IMR-90 (cell line): ENCODE results near the gene STAT6. TPM values are rescaled to one million over a fixed set of nuclear protein-coding genes. Genes with fewer than 3 reads are reported as not detected.

Experiments
- ATAC-seq: fragments of 200-7000 bp; cut with Tn5 transposase; 2 replicates; pipeline ENCODE4 v1.9.1; 2020; ENCODE audit warnings: low read depth, mild to moderate bottlenecking, moderate library complexity
- BruUV-seq: library from RNA; stranded (reverse); fragments of 400-500 nt; replicated peaks from 2 replicates; lab custom pipeline; 2021; lab: Mats Ljungman, UMichigan
- CTCF ChIA-PET: fragments of 300-600 bp; formaldehyde crosslinking; extraction: SDS; loops from one replicate; lab custom pipeline; 2021; ENCODE audit warnings: antibody characterized with exemption; lab: Yijun Ruan, JAX
- POLR2A ChIA-PET: fragments of 300-600 bp; sonication (Branson Sonifier 250); formaldehyde crosslinking; loops from one replicate; lab custom pipeline; 2022; ENCODE audit warnings: antibody characterized with exemption; ENCODE audit not compliant: unreplicated experiment; lab: Charles Lee
- DNase-seq: peaks from one replicate; pipeline ENCODE4 v3.0.0; 2013
- H2AFZ ChIP-seq: replicated peaks from 2 replicates; pipeline ENCODE3; 2013; ENCODE audit warnings: low read length, mild to moderate bottlenecking; ENCODE audit not compliant: poor library complexity
- H2AK5ac ChIP-seq: 2 replicates; pipeline ENCODE4 v1.6.1; 2013; ENCODE audit warnings: low read depth, low read length, inconsistent platforms
- H2AK9ac ChIP-seq: replicated peaks from 2 replicates; pipeline ENCODE3; 2013; ENCODE audit warnings: mild to moderate bottlenecking, low read depth, low read length, moderate library complexity; ENCODE audit not compliant: poor library complexity
- H2BK120ac ChIP-seq: 2 replicates; pipeline ENCODE4 v1.6.1; 2013; ENCODE audit warnings: low read depth, low read length, inconsistent platforms
- H2BK15ac ChIP-seq: 3 replicates; pipeline ENCODE4 v1.6.1; 2013; ENCODE audit warnings: low read depth, low read length, inconsistent platforms
- H2BK20ac ChIP-seq: 2 replicates; pipeline ENCODE4 v1.6.1; 2013; ENCODE audit warnings: low read depth, mild to moderate bottlenecking, inconsistent platforms, low read length, moderate library complexity
- H2BK5ac ChIP-seq: 2 replicates; pipeline ENCODE4 v1.6.1; 2013; ENCODE audit warnings: mild to moderate bottlenecking, low read depth, low read length, inconsistent platforms; ENCODE audit not compliant: poor library complexity, severe bottlenecking
- H3K14ac ChIP-seq: replicated peaks from 2 replicates; pipeline ENCODE4 v1.6.1; 2013; ENCODE audit warnings: low read depth, low read length, inconsistent platforms
- H3K18ac ChIP-seq: 2 replicates; pipeline ENCODE4 v1.6.1; 2013; ENCODE audit warnings: low read depth, low read length, control low read depth
- H3K23ac ChIP-seq: 2 replicates; pipeline ENCODE4 v1.6.1; 2013; ENCODE audit warnings: low read depth, low read length, inconsistent platforms
- H3K27ac ChIP-seq: 2 replicates; pipeline ENCODE4 v1.5.1; 2013; ENCODE audit warnings: mild to moderate bottlenecking, control low read depth, low read length; ENCODE audit not compliant: insufficient read depth
- H3K27me3 ChIP-seq: 2 replicates; pipeline ENCODE4 v1.6.1; 2013; ENCODE audit warnings: low read length; ENCODE audit not compliant: control insufficient read depth, insufficient read depth
- H3K36me3 ChIP-seq: 2 replicates; pipeline ENCODE4 v1.6.1; 2013; ENCODE audit warnings: low read length, mixed read lengths; ENCODE audit not compliant: control insufficient read depth, insufficient read depth
- H3K4ac ChIP-seq: 2 replicates; pipeline ENCODE4 v1.6.1; 2013; ENCODE audit warnings: low read depth, low read length, inconsistent platforms
- H3K4me1 ChIP-seq: 2 replicates; pipeline ENCODE4 v1.6.1; 2013; ENCODE audit warnings: low read length, mixed read lengths; ENCODE audit not compliant: control insufficient read depth, insufficient read depth
- H3K4me2 ChIP-seq: 2 replicates; pipeline ENCODE4 v1.6.1; 2013; ENCODE audit warnings: low read depth, mild to moderate bottlenecking, control low read depth, low read length, moderate library complexity
- H3K4me3 ChIP-seq: 2 replicates; pipeline ENCODE4 v1.5.1; 2013; ENCODE audit warnings: low read depth, mild to moderate bottlenecking, control low read depth, low read length, moderate library complexity; ENCODE audit not compliant: insufficient read depth
- H3K56ac ChIP-seq: 2 replicates; pipeline ENCODE4 v1.6.1; 2013; ENCODE audit warnings: low read length, inconsistent platforms; ENCODE audit not compliant: insufficient read depth; ENCODE audit errors: extremely low read depth
- H3K79me1 ChIP-seq, 2 experiments: 2 replicates each; pipeline ENCODE4 v1.6.1; 2013; ENCODE audit warnings: low read length in 2 of 2, inconsistent platforms in 1 of 2, low read depth in 1 of 2
- H3K9ac ChIP-seq: 2 replicates; pipeline ENCODE4 v1.6.1; 2013; ENCODE audit warnings: low read depth, low read length, control low read depth
- H3K9me1 ChIP-seq: 2 replicates; pipeline ENCODE4 v1.6.1; 2013; ENCODE audit warnings: low read length, inconsistent platforms; ENCODE audit not compliant: insufficient read depth
- H3K9me3 ChIP-seq: 2 replicates; pipeline ENCODE4 v1.6.1; 2013; ENCODE audit warnings: low read length; ENCODE audit not compliant: control insufficient read depth, insufficient read depth
- H4K20me1 ChIP-seq: 2 replicates; pipeline ENCODE4 v1.6.1; 2013; ENCODE audit warnings: low read length, inconsistent platforms; ENCODE audit not compliant: insufficient read depth
- H4K5ac ChIP-seq: 2 replicates; pipeline ENCODE4 v1.6.1; 2013; ENCODE audit warnings: mild to moderate bottlenecking, low read depth, low read length, control low read depth
- H4K8ac ChIP-seq, 2 experiments: 2 replicates each; pipeline ENCODE4 v1.6.1; 2013; ENCODE audit warnings: low read depth in 2 of 2, low read length in 2 of 2, control low read depth in 1 of 2, inconsistent platforms in 1 of 2
- H4K91ac ChIP-seq: 2 replicates; pipeline ENCODE4 v1.6.1; 2013; ENCODE audit warnings: low read depth, low read length, inconsistent platforms; ENCODE audit not compliant: insufficient read depth
- BHLHE40 ChIP-seq: fragments of 150-350 bp; IDR thresholded peaks from 2 replicates; pipeline ENCODE4 v1.6.1; 2016; ENCODE audit warnings: mild to moderate bottlenecking, low read depth, low read length
- CTCF ChIP-seq: conservative IDR thresholded peaks from 2 replicates; pipeline ENCODE4 v1.5.1; 2012; ENCODE audit warnings: mild to moderate bottlenecking, low read depth, low read length, improper control_type of control experiment
- ELK1 ChIP-seq: fragments of 150-350 bp; IDR thresholded peaks from 2 replicates; pipeline ENCODE4 v1.6.1; 2016; ENCODE audit warnings: low read depth, mild to moderate bottlenecking, low read length, moderate library complexity, borderline replicate concordance
- FOS ChIP-seq: fragments of 150-350 bp; IDR thresholded peaks from 2 replicates; pipeline ENCODE4 v1.6.1; 2016; ENCODE audit warnings: low read depth, low read length
- MAZ ChIP-seq: IDR thresholded peaks from 2 replicates; pipeline ENCODE4 v1.6.1; 2012; ENCODE audit warnings: low read depth, mild to moderate bottlenecking, low read length, improper control_type of control experiment, moderate library complexity, borderline replicate concordance
- NFE2L2 ChIP-seq: fragments of 150-350 bp; IDR thresholded peaks from 2 replicates; pipeline ENCODE4 v1.6.1; 2016; ENCODE audit warnings: low read depth, mild to moderate bottlenecking, low read length
- POLR2A ChIP-seq: IDR thresholded peaks from 2 replicates; pipeline ENCODE4 v1.6.1; 2012; ENCODE audit warnings: mild to moderate bottlenecking, low read depth, low read length
- RAD21 ChIP-seq: IDR thresholded peaks from 2 replicates; pipeline ENCODE4 v1.6.1; 2012; ENCODE audit warnings: low read length, improper control_type of control experiment
- RCOR1 ChIP-seq: IDR thresholded peaks from 2 replicates; pipeline ENCODE4 v1.6.1; 2012; ENCODE audit warnings: mild to moderate bottlenecking, low read length, improper control_type of control experiment; ENCODE audit not compliant: insufficient replicate concordance
- USF2 ChIP-seq: fragments of 150-350 bp; IDR thresholded peaks from 2 replicates; pipeline ENCODE4 v1.6.1; 2017; ENCODE audit warnings: mild to moderate bottlenecking, antibody characterized with exemption, low read length, low read depth
- WGBS, 2 experiments: methylation state at CpG; one replicate each; pipeline versions ENCODE4 v1.1.5 to v1.1.7; 2013; ENCODE audit warnings: missing lambda C conversion rate in 2 of 2; ENCODE audit not compliant: insufficient read length in 1 of 2; ENCODE audit errors: extremely low coverage in 2 of 2; 5-methylcytosine and 5-hydroxymethylcytosine counted together
- dilution Hi-C: fragments of 300-500 bp; cut with HindIII; formaldehyde crosslinking; loops from one replicate; pipeline ENCODE4 v1.14.3; 2018; ENCODE audit warnings: low sequenced_read_pairs; ENCODE audit not compliant: unreplicated experiment
- in situ Hi-C: fragments of 300-500 bp; cut with MboI; formaldehyde crosslinking; loops from 3 replicates; pipeline ENCODE4 v1.14.3; 2019; ENCODE audit warnings: low sequenced_read_pairs, inconsistent platforms, mixed read lengths
- intact Hi-C: fragments of 100-400 bp; cut with micrococcal nuclease; formaldehyde crosslinking; loops from 2 replicates; pipeline ENCODE4 v1.10.0; 2022
- polyA plus RNA-seq, 3 experiments: library from polyadenylated mRNA; depleted of rRNA; stranded (reverse); fragments of >200 nt; gene quantifications; 2 replicates each; pipeline ENCODE4 v1.2.3, GENCODE V29; 2012; ENCODE audit warnings: low replicate concordance in 1 of 3
- total RNA-seq: library from RNA; depleted of rRNA; stranded (reverse); fragments of >200 nt; gene quantifications from 2 replicates; pipeline ENCODE4 v1.2.3, GENCODE V29; 2012

The STAT6 gene
- total and polyA plus RNA-seq, 2 of the 4 experiments (the other 2 are of a cell fraction): 43.4 to 96.9 TPM

GRCh38 chr12:57105011-57105753, 6.0 kb downstream of the STAT6 start:
- peaks cover 14% of the 10 kb centered on the region for H3K9me1 ChIP-seq
- no peak overlapping the region for H4K91ac ChIP-seq
- no peaks in the 10 kb centered on the region for H3K9me3 ChIP-seq
- no peak overlapping the region for H3K4ac ChIP-seq
- ATAC-seq (no peak), DNase-seq (no peak)
- no peak overlapping the region for H4K8ac ChIP-seq
- no peak overlapping the region for H4K5ac ChIP-seq
- H3K36me3 ChIP-seq: peaks cover 48% of the 10 kb centered on the region
- H4K20me1 ChIP-seq: peaks cover 18% of the 10 kb centered on the region; the same call in 1 of the 2 replicates
- H2BK5ac ChIP-seq: no peak overlapping the region
- in situ Hi-C loops (no loop called here), dilution Hi-C loops (no loop called here), intact Hi-C loops (no loop called here)
- no peak overlapping the region for H2BK15ac ChIP-seq
- no TSS peak for BruUV-seq
- WGBS, 2 experiments: 88% methylated on average over 5 of the region's 14 CpGs; no CpG with 5 or more reads in 1 of the 2 experiments
- no peaks in the 10 kb centered on the region for H3K27me3 ChIP-seq
- CTCF ChIA-PET: no interaction called here
- H2BK120ac ChIP-seq: no peak overlapping the region
- no peak overlapping the region for H3K27ac ChIP-seq
- no peak overlapping the region for H3K23ac ChIP-seq
- H2AK9ac ChIP-seq: peak overlapping the region; percentile 26
- no peak overlapping the region for H3K9ac ChIP-seq
- peaks cover 18 to 46% of the 10 kb centered on the region in 2 experiments for H3K79me1 ChIP-seq
- POLR2A ChIA-PET: interaction anchor here (1.4 kb wide), 1 partner anchor 11 kb away, joined by 4 read pairs; no protein-coding TSS in a partner anchor
- H3K4me1 ChIP-seq: peaks cover 5% of the 10 kb centered on the region
- TF ChIP-seq FOS (no peak), RAD21 (no peak), NFE2L2 (no peak), USF2 (no peak), ELK1 (no peak), RCOR1 (no peak), POLR2A (no peak), BHLHE40 (no peak), MAZ (no peak), CTCF (no peak)
- no peak overlapping the region for H3K14ac ChIP-seq
- no peak overlapping the region for H3K4me2 ChIP-seq
- no peak overlapping the region for H2AFZ ChIP-seq
- H2AK5ac ChIP-seq: no peak overlapping the region
- no peak overlapping the region for H3K56ac ChIP-seq
- no peak overlapping the region for H2BK20ac ChIP-seq
- H3K4me3 ChIP-seq: no peak overlapping the region
- H3K18ac ChIP-seq: no peak overlapping the region
